ENCODE measurements around the gene COL2A1.
A peak's percentile ranks its signal among the peaks of the same experiment; 100 is the strongest.
"Not testable (repeated sequence)": the region's sequence is repeated elsewhere in the genome, so short reads cannot be mapped to it uniquely, and the experiment has no call there.

Gene COL2A1

GRCh38 chr12:47965581-47965980 lies 38.7 kb downstream of the COL2A1 start:
- DNase-seq (ENCODE audit: extremely low read depth, low read depth), result no peak

GRCh38 chr12:47964106-47964728 lies 40.1 kb downstream of the COL2A1 start:
- DNase-seq (ENCODE audit: extremely low read depth, low read depth), result no peak
- no peak for TF ChIP-seq CTCF (IDR thresholded peaks at IDR 0.05; ENCODE audit: low read depth, low read length)

More at GRCh38 chr12:47965581-47965980, 38.7 kb downstream of the COL2A1 start:
- TF ChIP-seq CTCF (IDR thresholded peaks at IDR 0.05; ENCODE audit: low read depth, low read length), result no peak

GRCh38 chr12:47963340-47964040 lies 40.8 kb downstream of the COL2A1 start, which contains the start of gene TMEM106C:
Gene TMEM106C (plus strand): TSS chr12:47963596. CDS start chr12:47964237, 641 bp downstream.
- peak; percentile 67 for DNase-seq (ENCODE audit: extremely low read depth, low read depth)
- peak; percentile 98 for TF ChIP-seq CTCF (IDR thresholded peaks at IDR 0.05; ENCODE audit: low read depth, low read length)

- no peak for DNase-seq (ENCODE audit: extremely low read depth, low read depth)
- no peak for TF ChIP-seq CTCF (IDR thresholded peaks at IDR 0.05; ENCODE audit: low read depth, low read length)
Observed at GRCh38 chr12:47962198-47962597, 42.1 kb downstream of the COL2A1 start.

- not testable (repeated sequence) for DNase-seq (ENCODE audit: extremely low read depth, low read depth)
Observed at GRCh38 chr12:47957671-47958070, 46.6 kb downstream of the COL2A1 start.

GRCh38 chr12:47955059-47955458 lies 49.2 kb downstream of the COL2A1 start:
- DNase-seq (ENCODE audit: extremely low read depth, low read depth), result no peak
- no peak for TF ChIP-seq CTCF (IDR thresholded peaks at IDR 0.05; ENCODE audit: low read depth, low read length)

GRCh38 chr12:47954467-47955045 lies 49.7 kb downstream of the COL2A1 start:
- TF ChIP-seq CTCF (IDR thresholded peaks at IDR 0.05; ENCODE audit: low read depth, low read length), result no peak
- no peak for DNase-seq (ENCODE audit: extremely low read depth, low read depth)

All from AG09319 (cell line).